Hepatocyte (in vitro differentiated cells): ENCODE results near the gene TFF1. TPM values are rescaled to one million over a fixed set of nuclear protein-coding genes. Genes with fewer than 3 reads are reported as not detected.

Experiments used
- DNase-seq: peaks from one replicate; pipeline ENCODE4 v3.0.0-alpha.2; 2016; ENCODE audit warnings: low spot score
- H2AFZ ChIP-seq: fragments of 200-600 bp; sonication (generic); 2 replicates; pipeline ENCODE4 v1.6.0; 2016; ENCODE audit warnings: antibody characterized with exemption, mild to moderate bottlenecking
- H3K27ac ChIP-seq: fragments of 200-600 bp; sonication (generic); 2 replicates; pipeline ENCODE4 v1.5.1; 2016; ENCODE audit warnings: mild to moderate bottlenecking
- H3K27me3 ChIP-seq: fragments of 200-600 bp; sonication (generic); 2 replicates; pipeline ENCODE4 v1.6.1; 2016
- H3K36me3 ChIP-seq: fragments of 200-600 bp; sonication (generic); replicated peaks from 2 replicates; pipeline ENCODE4 v1.5.1; 2016; ENCODE audit warnings: low read depth; ENCODE audit not compliant: insufficient read depth
- H3K4me1 ChIP-seq: fragments of 200-600 bp; sonication (generic); 2 replicates; pipeline ENCODE4 v1.5.1; 2016; ENCODE audit warnings: mild to moderate bottlenecking, moderate library complexity; ENCODE audit not compliant: insufficient read depth
- H3K4me2 ChIP-seq: fragments of 200-600 bp; sonication (generic); 2 replicates; pipeline ENCODE4 v1.6.0; 2016
- H3K4me3 ChIP-seq: fragments of 200-600 bp; sonication (generic); 2 replicates; pipeline ENCODE4 v1.5.1; 2016; ENCODE audit warnings: mild to moderate bottlenecking
- H3K79me2 ChIP-seq: fragments of 200-600 bp; sonication (generic); 2 replicates; pipeline ENCODE4 v1.6.0; 2017; ENCODE audit warnings: mild to moderate bottlenecking
- H3K9me2 ChIP-seq: fragments of 200-600 bp; sonication (generic); replicated peaks from 2 replicates; pipeline ENCODE4 v1.6.0; 2017; ENCODE audit warnings: mild to moderate bottlenecking; ENCODE audit not compliant: insufficient read depth
- H3K9me3 ChIP-seq: fragments of 200-600 bp; sonication (generic); 2 replicates; pipeline ENCODE4 v1.5.1; 2016; ENCODE audit warnings: low read depth, mild to moderate bottlenecking
- H4K20me1 ChIP-seq: fragments of 200-600 bp; sonication (generic); 2 replicates; pipeline ENCODE4 v1.6.0; 2016; ENCODE audit warnings: mild to moderate bottlenecking; ENCODE audit not compliant: insufficient read depth, poor library complexity, severe bottlenecking
- EZH2 ChIP-seq: fragments of 200-600 bp; sonication (generic); IDR thresholded peaks from 2 replicates; pipeline ENCODE4 v1.6.1; 2016; ENCODE audit warnings: antibody characterized with exemption, mild to moderate bottlenecking, borderline replicate concordance
- EZH2phosphoT487 ChIP-seq: fragments of 200-600 bp; sonication (generic); IDR thresholded peaks from one replicate; pipeline ENCODE4 v1.6.1; 2018; ENCODE audit warnings: antibody characterized with exemption, mild to moderate bottlenecking, low read depth, moderate library complexity; ENCODE audit not compliant: unreplicated experiment, severe bottlenecking
- WGBS: methylation state at CpG from one replicate; pipeline ENCODE4 v1.1.6; 2016; ENCODE audit warnings: low lambda C conversion rate; ENCODE audit errors: missing lambda C conversion rate; 5-methylcytosine and 5-hydroxymethylcytosine counted together
- polyA plus RNA-seq: library from polyadenylated mRNA; unstranded; fragments of >200 nt; fragmentation: Nextera tagmentation; extraction: Ambion mirVana; gene quantifications from 2 replicates; pipeline ENCODE4 v1.2.1, GENCODE V29; 2016
- total RNA-seq: library from RNA; depleted of rRNA; stranded (reverse); fragments of >200 nt; gene quantifications from 2 replicates; pipeline ENCODE4 v1.2.3, GENCODE V29; 2014
- TF ChIP-seq, protein P1 (sequence below): fragments of 200-600 bp; sonication (generic); IDR thresholded peaks from 2 replicates; pipeline ENCODE4 v1.5.1; 2016; ENCODE audit warnings: antibody characterized with exemption, mild to moderate bottlenecking; ENCODE audit not compliant: poor library complexity

The TFF1 gene
- total and polyA plus RNA-seq, 2 experiments from 2014 or later = 57.4 to 140 TPM

DNA sequence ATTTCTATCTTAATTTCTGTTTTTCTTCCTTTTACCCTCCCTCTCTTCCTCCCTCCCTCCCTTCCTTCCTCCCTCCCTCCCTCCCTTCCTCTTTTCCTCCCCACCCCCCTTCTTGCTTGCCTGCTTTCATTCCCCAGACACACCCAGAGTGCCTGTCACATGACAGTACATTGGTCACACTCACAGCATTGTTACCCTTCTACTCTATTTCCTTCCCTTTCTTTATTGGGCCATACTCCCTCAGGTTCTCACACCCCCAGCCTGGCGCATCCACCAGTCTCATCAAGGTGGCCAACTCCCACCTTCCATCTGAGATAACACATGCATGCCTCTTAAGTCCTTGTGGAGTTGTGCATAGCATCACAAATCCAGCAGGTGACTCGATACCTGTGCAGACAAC is 18.7 kb upstream of the TFF1 start:
- TF ChIP-seq EZH2 = no peak
- TF ChIP-seq EZH2phosphoT487 = no peak
- TF ChIP-seq, protein P1, sequence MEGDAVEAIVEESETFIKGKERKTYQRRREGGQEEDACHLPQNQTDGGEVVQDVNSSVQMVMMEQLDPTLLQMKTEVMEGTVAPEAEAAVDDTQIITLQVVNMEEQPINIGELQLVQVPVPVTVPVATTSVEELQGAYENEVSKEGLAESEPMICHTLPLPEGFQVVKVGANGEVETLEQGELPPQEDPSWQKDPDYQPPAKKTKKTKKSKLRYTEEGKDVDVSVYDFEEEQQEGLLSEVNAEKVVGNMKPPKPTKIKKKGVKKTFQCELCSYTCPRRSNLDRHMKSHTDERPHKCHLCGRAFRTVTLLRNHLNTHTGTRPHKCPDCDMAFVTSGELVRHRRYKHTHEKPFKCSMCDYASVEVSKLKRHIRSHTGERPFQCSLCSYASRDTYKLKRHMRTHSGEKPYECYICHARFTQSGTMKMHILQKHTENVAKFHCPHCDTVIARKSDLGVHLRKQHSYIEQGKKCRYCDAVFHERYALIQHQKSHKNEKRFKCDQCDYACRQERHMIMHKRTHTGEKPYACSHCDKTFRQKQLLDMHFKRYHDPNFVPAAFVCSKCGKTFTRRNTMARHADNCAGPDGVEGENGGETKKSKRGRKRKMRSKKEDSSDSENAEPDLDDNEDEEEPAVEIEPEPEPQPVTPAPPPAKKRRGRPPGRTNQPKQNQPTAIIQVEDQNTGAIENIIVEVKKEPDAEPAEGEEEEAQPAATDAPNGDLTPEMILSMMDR = no peak
- 97% methylated on average over 2 of the region's 2 CpGs for WGBS
- Histone ChIP-seq H3K9me3 (no peaks in the 10 kb centered on the region), H3K27ac (peak overlapping the region; percentile 79), H3K9me2 (no peaks in the 10 kb centered on the region), H3K36me3 (no peaks in the 10 kb centered on the region), H3K4me3 (no peak overlapping the region), H4K20me1 (no peaks in the 10 kb centered on the region), H3K4me1 (peaks cover 16% of the 10 kb centered on the region), H3K27me3 (no peaks in the 10 kb centered on the region), H2AFZ (no peak overlapping the region), H3K79me2 (no peaks in the 10 kb centered on the region), H3K4me2 (no peak overlapping the region)
- peak; percentile 44 for DNase-seq

DNA sequence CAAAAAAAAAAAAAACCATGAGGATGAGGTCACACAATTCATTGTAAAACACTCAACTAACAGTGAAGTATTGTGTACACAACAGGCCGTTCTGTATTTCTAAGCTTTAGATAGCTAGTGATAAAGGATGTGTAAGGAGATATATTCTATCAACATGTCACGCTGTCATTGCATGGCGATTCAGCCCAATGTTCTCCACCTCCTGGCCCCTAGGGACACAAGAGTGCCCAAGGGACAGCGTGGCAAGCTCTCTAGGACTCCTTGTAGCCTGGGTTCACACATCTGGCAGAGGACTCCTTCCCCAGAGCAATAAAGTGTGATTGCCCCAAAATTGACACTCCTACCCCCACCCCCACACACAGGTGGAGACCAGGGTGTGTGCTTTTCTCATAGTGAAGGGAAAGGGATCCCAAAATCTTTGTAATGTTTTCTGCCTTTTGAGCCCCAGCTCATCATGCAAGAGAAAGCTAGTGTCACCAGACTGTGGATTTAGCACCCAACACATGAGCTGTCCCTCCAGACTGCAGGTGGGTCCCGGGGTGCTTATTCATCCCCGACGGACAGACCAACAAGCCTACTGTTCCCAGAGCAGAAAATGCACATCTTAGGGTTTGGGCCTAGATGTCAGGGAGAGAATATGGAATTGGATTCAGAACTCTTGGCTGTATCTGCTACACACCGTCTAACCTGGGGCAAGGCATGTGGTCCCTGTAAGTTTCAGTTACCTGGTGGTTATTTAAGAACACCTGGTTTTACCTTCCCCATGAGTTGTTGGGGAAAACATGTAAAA is 18.0 kb upstream of the TFF1 start:
- H3K4me3 ChIP-seq = no peak overlapping the region
- H3K9me2 ChIP-seq = no peaks in the 10 kb centered on the region
- no peaks in the 10 kb centered on the region for H3K36me3 ChIP-seq
- TF ChIP-seq EZH2 (no peak), EZH2phosphoT487 (no peak)
- no peaks in the 10 kb centered on the region for H3K9me3 ChIP-seq
- no peak for DNase-seq
- peaks cover 16% of the 10 kb centered on the region for H3K4me1 ChIP-seq
- H2AFZ ChIP-seq = no peak overlapping the region
- H3K27ac ChIP-seq = peak overlapping the region; percentile 76
- no peaks in the 10 kb centered on the region for H3K27me3 ChIP-seq
- 71% methylated on average over 8 of the region's 8 CpGs for WGBS
- no peak overlapping the region for H3K4me2 ChIP-seq
- no peaks in the 10 kb centered on the region for H3K79me2 ChIP-seq
- no peaks in the 10 kb centered on the region for H4K20me1 ChIP-seq

GRCh38 chr21:42383331-42383730 is 17.0 kb upstream of the TFF1 start:
- Histone ChIP-seq H3K27ac (no peak overlapping the region), H3K27me3 (no peaks in the 10 kb centered on the region), H3K9me3 (no peaks in the 10 kb centered on the region), H3K79me2 (no peaks in the 10 kb centered on the region), H4K20me1 (no peaks in the 10 kb centered on the region), H3K36me3 (no peaks in the 10 kb centered on the region), H3K4me2 (no peak overlapping the region), H3K4me3 (no peak overlapping the region), H3K9me2 (no peaks in the 10 kb centered on the region), H3K4me1 (peaks cover 16% of the 10 kb centered on the region), H2AFZ (no peak overlapping the region)
- 88% methylated on average over 6 of the region's 6 CpGs for WGBS
- TF ChIP-seq, protein P1 = no peak
- no peak for TF ChIP-seq EZH2
- TF ChIP-seq EZH2phosphoT487 = no peak
- no peak for DNase-seq

DNA sequence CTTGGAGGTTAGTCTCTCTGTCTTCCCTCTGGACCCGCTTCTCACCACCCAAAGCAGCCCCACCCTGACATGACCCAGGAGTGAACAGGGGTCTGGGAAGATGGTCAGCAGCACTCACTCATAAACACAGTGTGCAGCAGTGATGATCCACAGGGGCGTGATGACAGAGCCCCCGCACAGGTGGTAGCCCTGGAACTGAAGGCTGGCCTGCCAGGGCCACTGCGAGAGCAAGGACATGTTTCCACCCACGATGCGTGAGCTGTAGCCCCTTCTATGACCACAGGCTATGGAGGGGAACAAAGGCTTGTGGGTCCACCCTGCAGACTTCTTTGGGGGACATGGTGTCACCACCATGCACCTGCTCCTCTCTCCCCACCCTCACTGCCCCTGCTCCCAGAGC is 16.6 kb upstream of the TFF1 start:
- peaks cover 16% of the 10 kb centered on the region for H3K4me1 ChIP-seq
- H2AFZ ChIP-seq = no peak overlapping the region
- no peak overlapping the region for H3K4me3 ChIP-seq
- no peaks in the 10 kb centered on the region for H4K20me1 ChIP-seq
- H3K36me3 ChIP-seq = no peaks in the 10 kb centered on the region
- no peak overlapping the region for H3K27ac ChIP-seq
- no peaks in the 10 kb centered on the region for H3K9me2 ChIP-seq
- TF ChIP-seq, protein P1 = no peak
- TF ChIP-seq EZH2 = no peak
- no peak for TF ChIP-seq EZH2phosphoT487
- no peak overlapping the region for H3K4me2 ChIP-seq
- WGBS = 94% methylated on average over 6 of the region's 6 CpGs
- no peaks in the 10 kb centered on the region for H3K9me3 ChIP-seq
- no peaks in the 10 kb centered on the region for H3K79me2 ChIP-seq
- H3K27me3 ChIP-seq = no peaks in the 10 kb centered on the region
- DNase-seq = no peak
